Measurements from ENCODE around the gene CDH4.

CDH4 gene

DNA sequence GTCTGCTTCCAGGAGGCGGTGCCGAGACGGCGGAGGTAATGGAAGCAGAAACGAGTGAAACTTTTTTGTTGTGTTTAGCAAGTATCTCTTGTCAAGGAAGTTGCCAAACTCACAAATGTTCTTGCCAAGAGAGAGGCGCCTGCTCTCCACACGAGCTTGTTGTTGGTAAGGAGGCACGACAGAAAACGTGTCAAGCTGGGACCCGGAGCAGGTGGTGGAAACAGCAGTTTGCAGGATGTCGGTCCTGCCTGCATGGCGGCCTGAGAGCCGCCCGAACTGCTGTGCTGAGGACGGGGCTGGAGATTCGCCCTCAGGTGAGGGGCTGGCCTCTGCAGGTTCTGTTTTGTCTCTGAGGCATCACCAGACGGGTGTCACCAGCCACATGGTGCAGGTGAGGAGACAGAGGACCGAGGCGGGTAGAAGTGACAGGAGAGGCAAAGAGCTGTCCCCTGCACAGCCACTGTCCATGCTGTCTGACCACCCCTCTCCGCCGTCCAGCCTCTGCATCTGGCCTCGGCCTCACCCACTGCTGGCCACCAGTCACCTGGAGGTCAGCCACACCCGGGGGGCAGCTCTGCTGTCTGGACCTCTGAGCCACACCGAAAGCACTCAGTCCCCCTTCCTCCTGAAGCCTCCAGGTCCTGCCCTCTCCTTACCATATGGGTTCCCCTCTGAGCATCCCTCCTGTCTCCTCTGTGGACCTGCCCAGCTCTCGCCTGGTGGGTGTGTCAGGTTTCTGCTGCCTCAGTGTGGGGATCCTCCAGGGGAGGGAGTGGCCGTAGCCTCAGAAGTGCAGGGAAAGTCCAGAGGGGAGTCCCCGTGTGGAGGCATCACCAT, 552.1 kb downstream of the CDH4 start:
- no peak for DNase-seq

DNA sequence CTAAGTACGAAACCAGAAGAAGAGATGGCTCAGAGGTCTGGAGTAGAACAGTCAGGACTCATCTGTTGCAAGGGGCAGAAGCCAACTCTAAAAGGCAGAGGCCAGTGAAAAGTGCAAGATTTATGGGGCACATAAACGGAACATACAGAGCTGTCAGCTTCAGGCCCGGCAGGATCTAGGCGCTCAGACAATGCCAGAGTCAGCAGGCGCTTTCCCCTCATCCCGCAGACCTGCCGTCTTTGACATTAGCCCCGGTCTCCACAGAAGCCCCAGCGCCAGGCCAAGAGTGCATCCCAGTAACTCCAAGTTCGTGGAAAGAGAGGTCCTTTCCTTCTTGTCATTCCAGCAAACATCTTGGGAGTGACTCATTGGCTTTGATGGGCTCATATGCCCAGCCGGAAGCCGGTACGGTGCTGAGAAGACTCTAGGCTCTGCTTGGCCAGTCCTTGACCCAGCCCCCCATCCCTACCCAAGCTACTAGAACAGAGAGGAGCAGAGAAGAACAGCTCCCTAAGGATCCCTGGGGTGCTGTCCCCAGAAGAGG, 552.8 kb downstream of the CDH4 start:
- no peak for DNase-seq

DNA sequence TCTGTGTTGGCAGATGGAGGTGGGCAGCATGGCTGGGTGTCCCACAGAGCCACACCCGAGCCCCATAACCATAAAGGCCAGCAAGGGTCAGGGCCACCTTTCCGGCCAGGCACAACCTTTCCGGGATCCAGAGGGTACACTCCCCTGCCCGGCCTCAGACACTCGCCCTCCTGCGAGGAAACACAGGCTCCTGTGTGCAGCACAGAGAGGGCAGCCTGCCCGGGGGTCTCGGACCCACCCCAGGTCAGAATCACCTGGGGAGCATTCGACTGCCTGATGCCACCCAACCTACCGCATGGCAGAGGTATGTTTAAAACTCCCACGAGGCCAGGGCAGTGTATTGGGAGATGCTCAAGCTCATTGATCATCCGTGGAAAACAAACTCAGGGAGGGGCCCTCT, 553.3 kb downstream of the CDH4 start:
- no peak for DNase-seq

DNA sequence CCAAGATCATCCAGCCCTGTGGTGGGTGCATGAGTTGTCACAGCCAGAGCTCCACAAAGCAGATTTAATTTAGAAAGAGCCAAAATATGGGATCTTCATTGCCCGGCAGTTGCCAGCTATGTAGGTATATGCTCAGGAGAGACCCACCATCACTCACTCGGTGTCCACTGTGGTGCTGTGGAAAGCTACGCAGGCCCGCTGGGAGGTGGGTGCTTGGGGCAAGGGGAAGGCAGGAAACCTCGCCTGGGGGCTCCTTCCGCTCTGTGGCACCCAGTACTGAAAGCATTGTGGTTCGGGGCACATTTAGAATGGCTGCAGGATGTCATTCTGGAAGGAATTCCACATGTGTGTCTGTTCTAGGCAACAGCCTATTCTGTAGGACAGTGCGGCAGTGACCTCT, 553.7 kb downstream of the CDH4 start:
- no peak for DNase-seq

DNA sequence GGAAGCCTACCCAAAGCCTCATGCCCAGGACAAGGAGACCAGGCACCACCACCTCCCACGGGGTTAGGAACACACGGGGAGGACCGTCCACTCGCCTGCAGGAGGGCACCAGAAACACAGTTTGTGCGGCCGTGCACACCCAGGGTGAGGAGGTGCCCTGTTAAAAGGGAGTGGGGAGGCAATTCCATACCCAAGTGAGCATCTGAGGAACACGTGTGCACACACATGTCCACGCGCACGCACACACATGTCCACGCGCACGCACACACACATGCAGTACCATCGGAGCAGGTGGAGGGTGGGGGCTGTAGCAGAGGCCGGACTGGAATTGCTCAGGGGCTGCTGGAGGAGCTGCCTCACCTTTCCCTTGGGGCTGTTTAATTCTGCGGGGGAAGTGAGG, 554.3 kb downstream of the CDH4 start:
- DNase-seq: no peak

DNA sequence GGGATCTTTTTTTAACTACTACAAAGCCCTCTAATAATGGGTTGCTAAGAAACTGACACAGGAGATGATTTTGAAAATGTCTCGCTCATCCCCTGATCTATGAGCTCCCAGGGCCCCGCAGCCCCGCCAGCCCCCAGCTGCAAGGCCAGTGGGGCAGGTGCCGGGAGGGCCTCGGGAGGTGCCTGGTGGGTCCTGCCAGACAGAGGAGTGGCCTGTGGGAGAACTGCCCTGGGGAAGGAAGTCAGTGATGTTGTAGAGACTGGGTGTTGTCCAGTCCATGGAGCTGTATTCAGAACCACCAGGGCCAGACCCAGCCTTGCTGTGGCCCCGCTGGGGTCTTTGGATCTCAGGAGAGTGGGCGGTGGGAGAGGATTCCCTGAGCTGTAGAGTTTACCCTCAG, 554.9 kb downstream of the CDH4 start:
- DNase-seq: no peak

DNA sequence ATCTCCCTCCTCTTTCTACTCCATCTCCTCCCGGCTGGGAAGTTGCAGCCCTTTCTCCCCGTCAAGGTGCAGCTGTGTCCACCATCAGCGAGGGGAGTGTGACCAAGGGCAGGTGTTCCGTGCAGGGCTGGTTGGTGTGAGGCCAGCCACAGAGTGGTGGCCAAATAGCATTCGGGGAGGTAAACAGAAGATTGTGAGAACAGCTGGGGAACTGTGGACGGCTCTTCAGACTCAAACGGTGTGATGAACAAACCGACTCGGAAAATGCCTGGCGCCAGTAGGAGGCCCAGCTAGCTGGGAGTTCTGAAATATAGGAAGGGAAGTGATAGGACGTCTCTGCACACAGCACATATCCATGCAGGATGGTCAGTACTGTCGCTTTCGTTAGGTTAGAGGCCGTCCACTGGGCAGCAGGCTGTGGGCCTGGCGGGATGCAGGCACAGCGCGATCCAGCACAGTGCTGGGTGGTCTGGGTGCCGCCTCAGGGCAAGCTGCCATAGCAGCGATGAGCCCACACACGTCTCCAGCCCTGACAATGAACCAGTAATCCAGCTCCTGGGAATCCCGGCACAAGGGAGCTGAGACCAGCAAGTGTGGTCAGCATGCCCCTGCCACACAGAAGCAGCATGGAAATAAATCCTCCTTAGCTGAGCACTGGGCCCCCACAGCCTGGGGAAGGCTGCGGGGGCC, 555.6 kb downstream of the CDH4 start:
- no peak for DNase-seq

DNA sequence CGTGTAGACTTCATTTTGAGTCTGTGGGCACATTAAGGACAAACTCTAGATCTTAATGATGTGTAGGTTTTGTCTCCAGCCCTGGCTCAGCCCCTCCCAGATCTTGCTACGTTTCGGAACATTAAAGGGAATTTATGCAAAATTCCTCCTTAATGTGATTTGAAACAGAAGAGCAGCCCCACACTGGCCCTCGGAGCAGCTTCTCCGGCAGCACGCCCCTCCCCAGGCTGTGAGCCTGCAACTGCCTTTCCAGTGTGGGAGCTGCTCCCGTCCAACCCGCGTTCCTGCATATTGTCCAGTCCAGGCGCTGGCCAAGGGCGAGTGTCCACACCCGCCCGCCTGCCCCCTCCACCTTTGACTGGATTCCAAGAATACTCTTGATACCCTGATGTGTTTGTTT, 556.4 kb downstream of the CDH4 start:
- DNase-seq: no peak

DNA sequence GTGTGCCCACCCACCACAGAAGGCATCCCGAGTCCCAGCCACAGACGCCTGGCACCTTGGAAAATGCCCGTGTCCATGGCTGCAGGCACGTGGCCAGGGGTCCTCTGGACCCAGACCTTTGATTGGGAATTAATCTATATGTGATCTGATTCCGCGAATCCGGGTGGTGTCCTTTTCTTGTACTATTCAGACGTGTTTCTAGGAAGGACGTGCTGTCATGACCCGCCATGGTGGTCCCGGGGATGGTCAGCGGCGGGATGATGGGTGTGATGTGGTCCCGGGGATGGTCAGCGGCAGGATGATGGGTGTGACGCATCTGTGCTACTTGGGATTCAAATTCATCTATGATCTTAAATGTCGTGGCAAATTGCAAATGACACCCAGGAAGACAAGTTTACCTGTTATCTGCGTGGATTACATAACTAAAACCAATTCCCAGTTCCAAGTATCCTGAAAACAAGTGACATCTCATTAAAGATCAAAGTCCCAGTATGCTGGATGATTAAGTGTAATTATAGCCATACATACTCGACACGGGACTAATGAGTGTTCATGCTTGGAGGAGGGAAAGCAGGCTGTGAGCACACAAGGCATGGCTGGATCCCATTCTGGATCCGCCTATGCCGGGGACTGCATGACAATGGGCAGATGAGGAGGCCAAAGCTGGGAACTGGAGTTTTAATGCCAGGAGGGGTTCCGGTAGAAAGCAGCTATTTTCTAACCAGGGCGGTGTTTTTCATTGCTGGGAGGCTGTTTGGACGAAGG, 557.1 kb downstream of the CDH4 start:
- no peak for DNase-seq

DNA sequence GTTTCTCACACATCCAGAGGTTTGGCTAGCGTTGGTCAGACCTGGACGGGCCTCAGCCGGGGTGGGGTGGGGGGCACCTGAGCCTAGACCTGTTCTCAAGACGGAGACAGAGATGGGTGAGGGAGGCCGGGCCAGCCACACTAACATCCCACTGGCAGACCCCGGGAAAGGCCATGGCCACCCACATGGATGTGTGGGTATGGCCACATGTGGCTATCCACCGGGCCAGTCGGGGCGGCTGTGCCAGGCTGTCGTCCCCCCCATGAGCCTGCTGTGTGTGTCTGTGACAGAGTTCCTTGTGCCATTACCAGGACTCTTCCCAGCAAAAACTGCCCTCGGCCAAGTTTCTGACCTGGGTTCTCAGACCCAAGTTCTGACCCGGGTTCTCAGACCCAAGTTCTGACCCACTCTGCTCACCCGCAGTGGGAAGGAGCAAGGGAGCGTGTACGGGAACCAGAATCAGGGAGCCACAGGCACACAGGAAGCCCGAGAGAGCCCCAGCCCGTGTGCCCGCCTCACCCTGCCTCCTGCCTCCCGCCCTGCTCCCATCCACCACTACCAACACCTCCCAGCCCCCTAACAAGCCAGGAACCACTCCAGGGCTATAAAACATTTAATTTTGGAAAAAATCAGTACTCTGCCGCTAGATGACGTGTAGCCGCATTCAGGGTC, 558.1 kb downstream of the CDH4 start:
- DNase-seq: no peak

DNA sequence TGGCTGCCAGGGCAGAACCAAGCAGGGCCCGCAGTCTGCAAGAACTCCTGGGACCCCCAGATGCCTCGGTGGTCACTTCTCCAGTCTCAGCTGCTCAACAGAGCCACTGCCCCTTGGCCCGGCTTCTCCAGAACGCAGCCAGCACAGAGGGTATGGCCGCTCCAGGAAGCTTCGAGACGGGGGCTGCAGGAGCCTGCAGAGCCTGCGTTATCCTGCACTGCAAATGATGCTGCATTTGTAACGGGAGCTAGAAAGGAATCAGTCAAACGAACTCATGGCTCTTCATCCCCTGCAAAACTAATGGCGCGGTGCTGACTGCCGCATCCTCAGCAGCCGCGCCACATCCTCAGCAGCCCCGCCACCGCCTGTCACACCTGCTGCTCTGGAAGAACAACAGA, 558.7 kb downstream of the CDH4 start:
- no peak for DNase-seq

DNA sequence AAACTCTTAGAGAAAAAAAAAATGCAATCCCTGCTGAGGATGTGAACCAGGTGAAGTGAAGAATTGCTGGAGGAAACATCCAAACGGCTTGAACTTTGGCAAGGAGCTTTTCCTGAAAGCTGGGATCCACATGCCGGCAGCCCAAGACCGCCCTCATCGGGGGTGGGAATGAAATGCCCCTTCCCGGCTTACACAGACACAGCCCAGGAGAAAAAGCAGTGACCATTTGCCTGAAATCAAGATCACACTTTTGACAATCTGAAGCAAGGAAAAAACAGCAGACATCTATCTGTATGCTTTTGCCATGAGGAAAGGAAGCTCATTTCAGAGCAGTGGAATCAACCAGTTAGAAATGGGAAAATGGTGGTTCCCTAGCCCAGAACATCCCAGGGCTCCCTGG, 559.1 kb downstream of the CDH4 start:
- no peak for DNase-seq

DNA sequence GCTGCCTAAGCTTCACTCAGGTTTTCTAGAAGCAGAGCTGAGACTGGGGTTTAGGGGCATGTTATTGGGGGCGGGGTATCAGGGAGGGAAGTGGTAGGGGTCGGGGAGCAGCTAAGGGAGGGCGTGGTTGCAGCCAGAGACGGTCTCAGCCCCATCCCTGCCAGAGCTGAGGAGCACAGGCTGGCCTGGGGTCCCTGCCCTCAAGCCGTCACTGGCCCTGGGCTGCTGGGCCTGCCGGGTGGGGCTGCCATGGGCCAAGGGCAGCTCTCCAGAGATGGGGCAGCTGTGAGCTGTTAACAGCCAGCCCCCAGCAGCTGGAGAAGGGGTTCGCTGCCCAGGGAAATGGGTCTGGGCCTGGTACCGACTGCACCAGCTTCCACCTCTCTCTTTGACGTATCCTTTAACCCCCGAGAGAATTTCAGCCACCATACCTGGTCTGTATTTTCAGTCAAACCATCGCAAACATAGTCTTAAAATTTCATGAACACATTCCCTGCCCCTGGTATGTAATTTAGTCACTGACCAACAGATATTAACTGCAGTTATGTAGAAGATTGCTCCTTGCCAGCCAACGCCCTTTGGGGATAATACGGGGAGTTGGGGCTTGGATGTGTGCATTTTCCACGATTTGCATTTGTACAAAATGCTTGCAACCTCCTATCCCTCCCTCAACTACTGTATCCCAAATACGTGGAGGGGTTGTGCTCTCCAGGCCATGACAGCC, 560.2 kb downstream of the CDH4 start:
- DNase-seq: no peak

DNA sequence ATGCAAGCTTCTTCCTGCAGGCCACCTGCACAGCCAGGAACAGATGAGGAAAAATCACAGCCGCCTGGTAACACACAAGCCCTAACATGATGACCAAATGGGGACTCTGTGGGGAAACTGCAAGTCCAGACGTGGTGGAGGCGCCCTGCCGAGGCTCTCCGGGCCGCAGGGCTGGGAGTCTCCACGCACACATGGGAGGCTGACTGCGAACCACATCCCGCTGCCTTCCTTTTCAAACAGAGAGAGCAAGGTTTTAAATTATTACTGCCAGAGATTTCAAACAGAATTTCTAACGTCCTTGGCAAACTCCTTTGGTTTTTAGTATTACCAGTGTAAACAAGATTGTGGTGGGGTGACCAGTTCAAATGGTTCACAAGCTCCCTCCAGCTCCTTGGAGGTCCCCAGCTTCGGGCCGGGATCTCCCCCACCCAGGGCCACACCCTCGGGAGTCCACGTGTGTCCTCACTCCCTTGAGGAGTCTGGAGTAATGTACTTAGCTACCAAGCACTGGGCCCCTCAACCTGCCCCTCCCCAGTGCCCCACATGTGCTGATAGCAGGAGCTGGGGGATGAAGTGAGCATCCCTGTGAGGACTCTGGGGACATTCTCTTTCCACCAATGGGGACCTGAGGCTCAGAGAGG, 560.9 kb downstream of the CDH4 start:
- no peak for DNase-seq

DNA sequence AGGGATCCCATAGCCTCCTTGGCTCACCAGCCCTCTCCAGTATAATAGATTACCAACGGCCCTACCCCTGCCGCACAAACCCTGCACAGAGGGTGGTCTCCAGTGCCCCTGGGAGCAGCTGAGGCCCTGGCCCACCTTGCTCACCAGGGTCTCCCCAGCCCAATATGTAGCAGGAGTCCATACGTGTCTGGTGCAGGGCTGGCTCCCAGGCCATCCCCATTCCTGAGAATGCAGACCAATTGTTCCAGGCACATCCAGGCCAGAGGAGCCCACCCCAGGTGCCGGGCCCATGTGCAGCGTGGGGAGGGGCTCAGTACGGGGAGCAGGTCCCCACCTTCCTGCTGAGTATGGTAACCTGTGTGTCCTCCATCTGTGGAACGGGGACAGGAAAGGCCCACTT, 561.7 kb downstream of the CDH4 start:
- no peak for DNase-seq

DNA sequence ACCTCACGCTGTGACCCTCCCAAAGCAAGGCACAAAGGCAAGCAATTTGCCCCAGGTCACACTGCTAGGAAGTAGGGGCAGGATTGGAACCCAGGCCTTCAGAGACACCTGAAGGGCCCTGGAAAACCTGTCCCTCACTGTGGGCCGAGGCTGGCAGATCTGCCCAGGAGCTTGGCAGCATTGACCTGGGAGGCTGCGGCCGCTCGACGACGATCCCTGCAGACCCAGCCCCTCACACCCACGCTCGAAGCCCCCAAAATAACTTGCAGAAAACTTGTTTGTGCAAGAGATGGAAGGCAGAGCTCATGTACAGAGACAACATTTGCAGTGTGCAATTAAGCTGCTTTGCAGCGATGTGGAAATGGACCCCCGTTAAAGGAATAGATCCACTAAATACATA, 562.2 kb downstream of the CDH4 start:
- no peak for DNase-seq

DNA sequence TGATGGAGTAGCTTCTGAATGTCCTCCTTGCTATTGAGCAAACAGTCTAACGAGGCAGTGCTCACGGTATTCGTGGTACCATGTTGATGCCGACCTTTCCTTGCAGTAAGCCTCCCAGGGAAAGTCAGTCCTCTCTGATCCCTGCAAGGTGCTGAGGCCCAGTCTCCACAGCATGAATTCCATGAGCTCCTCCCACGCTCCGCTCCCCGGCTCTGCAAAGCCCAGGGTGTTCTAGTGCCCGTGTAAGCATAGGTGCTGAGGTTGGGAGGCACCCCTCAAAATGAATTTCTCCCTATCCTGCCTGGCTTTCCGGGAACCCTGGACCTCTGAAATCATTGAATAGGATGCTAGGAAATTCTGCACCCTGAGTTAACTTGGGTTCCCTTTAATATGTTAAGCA, 562.7 kb downstream of the CDH4 start:
- DNase-seq: no peak

DNA sequence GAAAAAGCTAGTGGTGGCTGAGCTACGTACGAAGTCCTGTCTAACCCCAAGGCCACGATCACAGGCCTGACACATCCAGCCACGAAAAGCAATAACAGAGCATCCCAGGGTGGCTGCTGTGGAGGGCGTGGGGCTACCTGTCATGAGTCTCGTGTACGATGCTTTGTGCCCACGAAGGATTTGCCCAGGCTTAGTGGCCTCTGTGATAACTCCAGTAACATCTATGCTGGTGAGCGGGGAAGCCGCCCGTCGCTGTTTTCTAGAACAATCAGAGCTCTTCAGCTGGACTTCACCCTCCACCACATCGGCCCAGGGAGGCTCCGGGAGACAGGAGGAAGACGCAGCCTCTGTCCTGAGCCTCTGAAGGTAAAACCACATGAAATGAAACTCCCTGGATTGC, 563.1 kb downstream of the CDH4 start:
- no peak for DNase-seq

DNA sequence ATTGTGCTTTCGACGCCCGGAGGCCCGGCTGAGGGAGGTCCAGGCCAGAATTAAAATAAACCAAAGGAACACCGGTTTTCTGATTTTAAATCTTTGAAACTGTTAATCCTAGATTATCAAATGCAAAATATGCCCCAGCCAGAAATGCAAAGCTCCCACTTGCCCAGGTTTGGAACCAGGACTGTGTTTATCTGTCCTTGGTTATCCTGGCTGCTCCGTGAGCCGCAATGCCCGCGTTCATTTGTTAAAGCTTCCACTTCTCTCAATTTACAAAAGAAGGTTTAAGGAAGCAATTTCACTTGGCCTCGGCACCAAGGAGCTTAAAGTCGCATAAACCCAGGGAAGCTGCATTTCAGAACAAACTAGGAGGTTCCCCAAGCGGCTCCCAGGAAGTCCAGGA, 563.6 kb downstream of the CDH4 start:
- no peak for DNase-seq

DNA sequence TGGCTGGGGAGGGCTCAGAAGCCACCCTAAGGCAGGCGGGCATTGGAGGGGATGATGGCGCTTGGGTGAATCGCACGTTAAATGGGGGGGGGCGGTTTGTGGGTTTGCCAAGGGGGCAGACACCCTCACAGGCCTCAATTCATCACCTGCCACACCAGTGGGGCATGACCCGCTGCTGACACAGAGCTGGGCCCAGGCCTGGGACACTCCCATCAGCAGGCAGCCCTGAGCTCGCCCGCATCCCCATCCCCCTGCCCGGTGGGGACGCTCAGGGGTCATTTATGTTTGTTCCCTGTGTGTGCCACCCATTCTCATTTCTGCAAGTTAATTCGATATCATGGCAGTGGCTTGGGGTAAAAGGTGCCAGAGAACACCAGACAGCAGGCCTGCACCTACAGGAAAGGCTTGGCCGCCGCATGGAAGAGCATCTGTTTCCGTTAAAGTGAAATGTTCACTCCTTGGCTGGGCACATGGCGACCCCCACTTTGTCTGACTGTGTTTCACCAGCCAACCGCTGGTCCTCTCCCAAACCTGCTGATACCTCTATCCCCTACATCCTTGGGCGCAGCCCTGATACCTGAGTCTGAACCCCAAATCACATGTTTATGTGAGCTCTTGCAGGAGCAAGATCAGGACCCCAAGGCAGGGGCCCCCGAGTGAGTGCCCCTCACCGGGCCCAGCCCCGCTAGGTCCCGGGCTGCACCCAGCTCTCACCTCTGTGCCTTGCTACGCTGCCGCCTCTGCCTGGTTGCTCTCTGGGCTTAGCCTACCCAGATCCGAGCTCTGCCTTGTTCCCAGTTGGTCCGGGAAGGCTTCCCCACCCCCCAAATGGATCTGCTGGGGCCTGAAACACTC, 564.8 kb downstream of the CDH4 start:
- no peak for DNase-seq

DNA sequence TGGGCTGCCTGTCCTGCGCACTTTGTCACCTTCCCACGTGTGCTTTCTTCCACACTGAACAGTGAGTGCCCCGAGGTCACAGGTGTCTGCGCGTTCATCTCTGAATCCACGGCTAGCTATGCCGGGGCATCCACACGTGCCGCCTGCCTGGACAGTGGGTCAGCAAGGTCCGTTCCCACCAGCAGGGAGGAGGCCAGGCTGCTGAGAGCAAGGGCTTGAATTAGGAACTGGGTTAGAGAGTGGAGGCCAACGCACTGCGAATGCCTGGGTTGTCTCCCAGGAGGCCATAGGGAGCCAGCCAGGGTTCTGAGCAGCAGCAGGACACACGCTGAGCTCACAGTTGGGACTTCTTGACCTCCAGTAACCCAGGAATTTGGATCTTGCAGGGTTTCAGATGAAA, 565.5 kb downstream of the CDH4 start:
- DNase-seq: no peak
